ENCODE data around the gene TRAPPC2.
"Not testable (repeated sequence)": the region's sequence is repeated elsewhere in the genome, so short reads cannot be mapped to it uniquely, and the experiment has no call there.

The TRAPPC2 gene

DNA sequence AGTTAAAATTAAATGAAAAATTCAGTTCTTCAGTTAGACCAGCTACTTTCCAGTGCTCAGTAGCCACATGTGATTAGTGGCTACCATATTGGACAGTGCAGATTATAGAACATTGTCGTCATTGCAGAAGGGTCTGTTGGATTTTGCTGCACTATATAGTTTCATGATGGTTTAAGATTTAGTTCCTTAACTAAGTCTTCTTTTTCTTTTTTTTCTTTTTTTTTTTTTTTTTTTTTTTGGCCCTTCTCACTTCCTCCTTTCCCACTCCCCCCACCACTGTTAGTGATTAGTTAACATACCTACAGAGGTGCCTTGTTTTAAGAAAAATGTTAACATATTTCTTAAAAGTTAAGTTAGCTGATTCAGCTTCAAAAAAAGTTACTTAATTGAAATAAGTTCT lies 36.4 kb downstream of the TRAPPC2 start:
- no peak for DNase-seq (ENCODE audit: low read depth)

DNA sequence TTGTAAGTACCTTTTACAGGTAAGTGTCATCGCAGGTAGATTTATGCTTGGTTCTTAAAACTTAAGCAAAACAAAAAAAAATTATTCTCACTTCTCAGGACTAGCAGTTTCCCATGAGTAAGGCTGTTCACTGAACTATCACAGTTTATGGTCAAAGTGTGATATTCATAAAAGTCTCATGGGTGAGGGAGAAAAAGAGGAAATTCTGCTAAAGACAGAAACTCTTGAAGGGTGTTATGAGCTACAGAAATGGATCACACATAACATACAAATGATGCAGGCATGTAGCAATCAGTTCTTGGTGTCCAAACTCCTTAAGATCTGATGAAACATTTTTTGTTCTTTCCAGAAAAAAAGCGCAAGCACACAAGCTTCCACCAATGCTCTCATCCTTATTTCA lies 37.0 kb downstream of the TRAPPC2 start:
- DNase-seq (ENCODE audit: low read depth) = no peak

DNA sequence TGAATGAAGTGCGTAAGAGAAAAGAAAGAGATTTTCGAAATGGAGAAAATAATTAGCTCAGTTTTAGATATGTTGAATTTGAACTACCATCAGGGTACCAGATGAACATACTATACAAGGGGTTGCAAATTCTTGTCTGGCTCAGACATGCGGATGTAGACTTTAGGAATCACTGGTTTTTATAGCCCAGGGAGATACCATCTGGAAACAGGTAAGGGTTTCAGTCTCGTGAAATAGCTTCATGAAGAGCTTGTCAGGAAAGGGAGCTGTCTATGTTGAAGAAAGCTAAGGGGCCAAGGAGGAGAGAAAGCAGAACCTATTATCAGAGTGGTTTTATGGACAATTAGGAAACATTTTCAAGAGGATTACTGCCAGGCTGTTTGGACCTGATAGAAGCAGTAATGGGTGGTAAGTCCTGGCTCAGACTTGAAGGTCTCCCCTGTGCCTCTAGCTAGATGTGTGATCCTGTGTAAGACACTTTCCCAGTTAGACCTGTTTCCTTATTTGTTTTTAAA lies 38.8 kb downstream of the TRAPPC2 start:
- no peak for DNase-seq (ENCODE audit: low read depth)

DNA sequence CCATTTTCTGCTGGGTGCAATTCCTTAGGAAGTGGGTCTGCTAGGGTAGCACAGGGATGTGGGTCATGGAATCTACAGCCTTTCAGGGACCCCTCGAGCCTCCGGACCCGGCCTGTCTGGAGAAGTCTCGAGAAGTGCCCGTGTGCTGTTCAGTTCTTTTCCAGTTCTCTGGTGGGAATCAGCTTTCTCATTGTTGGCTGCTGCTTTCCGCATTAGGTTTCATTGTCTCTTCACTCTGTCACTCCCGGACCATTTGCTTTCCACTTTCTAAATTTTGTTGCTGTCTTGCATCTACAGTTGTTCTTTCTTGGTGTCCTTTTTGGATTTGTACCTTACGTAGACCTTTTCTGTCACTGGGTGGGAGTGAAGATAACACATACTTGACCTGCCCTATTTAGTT lies 39.4 kb downstream of the TRAPPC2 start:
- DNase-seq (ENCODE audit: low read depth) = no peak

DNA sequence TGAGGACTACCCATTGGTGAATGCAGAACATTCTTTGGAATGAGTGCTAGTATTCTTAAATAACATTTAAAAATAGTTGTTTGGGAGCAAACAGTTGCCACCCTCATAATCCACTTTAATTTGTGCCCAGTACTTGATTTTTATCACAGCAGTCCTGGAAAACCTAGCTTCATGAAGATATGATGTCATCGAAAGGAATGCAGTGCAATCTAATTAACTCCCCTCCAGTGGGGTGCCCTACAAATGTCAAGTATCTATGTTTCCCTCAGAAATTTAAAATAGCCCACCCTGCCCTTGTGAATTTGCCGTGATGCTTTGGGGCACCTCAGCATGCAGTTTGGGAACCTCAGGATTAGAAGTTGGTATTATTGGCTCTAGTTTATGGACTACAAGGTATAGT lies 40.1 kb downstream of the TRAPPC2 start:
- no peak for DNase-seq (ENCODE audit: low read depth)

- DNase-seq (ENCODE audit: low read depth) = no peak
These were observed 41.0 kb downstream of the TRAPPC2 start for GRCh38 chrX:13693341-13693961.

GRCh38 chrX:13692771-13693231 lies 41.6 kb downstream of the TRAPPC2 start:
- no peak for DNase-seq (ENCODE audit: low read depth)

DNA sequence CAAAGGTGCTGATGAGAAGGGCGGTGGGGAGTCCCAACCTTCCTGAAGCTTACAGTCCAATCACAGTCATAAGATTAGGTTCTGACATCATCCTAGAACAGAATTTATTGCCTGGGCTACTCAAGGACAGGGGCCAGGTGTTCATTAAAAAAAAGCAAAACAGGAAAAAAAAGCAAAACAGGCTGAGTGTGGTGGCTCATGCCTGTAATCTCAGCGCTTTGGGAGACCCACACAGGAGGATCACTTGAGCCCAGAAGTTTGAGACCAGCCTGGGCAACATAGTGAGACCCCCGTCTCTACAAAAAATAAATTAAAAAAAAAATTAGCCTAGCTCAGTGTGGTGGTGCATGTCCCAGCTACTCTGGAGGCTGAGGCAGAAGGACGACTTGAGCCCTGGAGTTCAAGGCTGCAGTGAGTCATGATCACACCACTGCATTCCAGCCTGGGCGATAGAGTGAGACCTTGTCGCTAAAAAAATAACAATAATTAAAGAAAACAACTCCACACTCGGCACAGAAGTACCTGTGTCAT lies 42.5 kb downstream of the TRAPPC2 start:
- DNase-seq (ENCODE audit: low read depth) = no peak

DNA sequence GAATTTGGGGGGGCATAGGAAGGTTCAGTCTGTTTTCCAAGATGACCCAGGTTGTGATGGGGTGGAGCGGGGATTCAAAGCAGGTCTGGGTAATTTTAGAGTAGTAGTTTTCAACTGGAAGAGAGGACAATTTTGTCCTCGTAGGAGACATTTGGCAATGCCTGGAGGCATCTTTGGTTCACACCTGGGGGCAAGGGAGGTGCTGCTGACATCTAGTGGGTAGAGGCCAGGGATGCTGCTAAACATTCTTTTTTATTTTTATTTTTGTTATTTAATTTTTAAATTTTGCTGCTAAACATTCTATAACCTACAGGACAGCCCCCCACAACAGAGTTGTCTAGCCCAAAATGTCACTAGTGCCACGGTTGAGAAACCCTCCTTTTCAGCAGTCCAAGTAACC lies 43.6 kb downstream of the TRAPPC2 start:
- DNase-seq (ENCODE audit: low read depth) = no peak

GRCh38 chrX:13689741-13690211 lies 44.6 kb downstream of the TRAPPC2 start:
- DNase-seq (ENCODE audit: low read depth) = no peak

DNA sequence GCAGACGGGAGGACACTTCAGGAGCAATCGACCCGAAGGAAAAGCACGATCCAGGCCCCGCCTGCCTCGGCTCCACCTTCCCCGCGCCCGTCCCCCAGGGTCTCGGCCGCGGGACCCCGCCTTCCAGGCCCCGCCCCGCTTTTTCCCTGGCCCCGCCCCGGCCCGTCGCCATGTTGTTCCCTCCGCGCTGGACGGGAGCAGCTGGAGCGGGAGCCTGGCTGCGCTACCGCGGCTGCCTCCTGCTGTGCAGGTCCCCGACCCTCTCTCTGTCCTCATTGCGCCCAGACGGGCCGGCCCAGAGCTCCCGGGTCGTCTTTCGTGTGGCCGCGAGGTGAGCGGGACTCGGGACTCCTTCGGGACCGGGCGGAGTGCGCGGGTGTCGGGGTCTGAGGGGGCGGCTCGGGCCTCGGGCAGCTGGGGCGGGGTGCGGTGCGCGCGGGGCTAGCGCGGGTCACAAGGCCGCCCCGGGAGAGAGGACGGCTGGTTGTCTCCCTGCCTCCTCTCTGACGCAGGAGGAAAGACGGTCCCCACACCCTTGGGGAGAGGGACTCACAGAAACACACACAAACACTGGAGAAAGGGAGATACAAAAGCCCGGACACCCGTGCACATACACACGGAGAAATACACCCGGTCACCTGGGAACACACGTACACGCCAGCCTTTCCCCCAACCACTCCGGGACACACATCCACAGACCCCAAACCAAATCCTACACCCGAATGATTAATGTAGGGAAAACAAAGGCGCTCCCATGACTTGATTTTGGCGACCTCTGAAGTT lies 45.3 kb downstream of the TRAPPC2 start, which contains the start of gene RAB9A:
TSS of gene RAB9A (plus strand) at position 171 of the 783 bp plus-strand sequence. CDS start 19,619 bp downstream, outside the sequence.
- peak; percentile 61 for DNase-seq (ENCODE audit: low read depth)

DNA sequence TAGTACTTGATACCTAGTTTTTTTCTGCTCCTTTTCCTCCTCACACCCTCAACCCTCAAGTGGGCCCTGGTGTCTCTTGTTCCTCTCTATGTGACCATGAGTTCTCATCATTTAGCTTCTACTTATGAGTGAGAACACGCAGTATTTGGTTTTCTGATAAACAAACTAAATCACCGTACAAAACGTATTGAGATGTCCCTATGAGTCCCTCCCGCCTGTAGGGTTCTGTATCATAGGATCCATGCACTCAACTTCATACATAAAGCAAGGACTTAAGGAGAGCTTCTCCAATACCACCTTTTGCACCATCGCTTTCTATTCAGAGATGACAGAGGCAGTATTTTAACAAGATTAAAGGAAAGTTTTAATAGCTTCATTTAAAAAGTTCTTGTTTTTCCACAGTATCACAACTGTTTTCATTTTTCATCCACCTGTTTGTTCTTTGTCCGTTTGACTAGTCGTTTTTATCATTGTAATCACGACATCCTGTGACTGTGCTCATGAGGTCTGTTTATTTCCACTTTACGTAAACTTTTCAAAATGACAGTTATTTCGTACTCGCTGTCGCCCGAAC lies 45.9 kb downstream of the TRAPPC2 start:
- no peak for DNase-seq (ENCODE audit: low read depth)

- no peak for DNase-seq (ENCODE audit: low read depth)
These were observed 47.2 kb downstream of the TRAPPC2 start for GRCh38 chrX:13687203-13687602.

DNA sequence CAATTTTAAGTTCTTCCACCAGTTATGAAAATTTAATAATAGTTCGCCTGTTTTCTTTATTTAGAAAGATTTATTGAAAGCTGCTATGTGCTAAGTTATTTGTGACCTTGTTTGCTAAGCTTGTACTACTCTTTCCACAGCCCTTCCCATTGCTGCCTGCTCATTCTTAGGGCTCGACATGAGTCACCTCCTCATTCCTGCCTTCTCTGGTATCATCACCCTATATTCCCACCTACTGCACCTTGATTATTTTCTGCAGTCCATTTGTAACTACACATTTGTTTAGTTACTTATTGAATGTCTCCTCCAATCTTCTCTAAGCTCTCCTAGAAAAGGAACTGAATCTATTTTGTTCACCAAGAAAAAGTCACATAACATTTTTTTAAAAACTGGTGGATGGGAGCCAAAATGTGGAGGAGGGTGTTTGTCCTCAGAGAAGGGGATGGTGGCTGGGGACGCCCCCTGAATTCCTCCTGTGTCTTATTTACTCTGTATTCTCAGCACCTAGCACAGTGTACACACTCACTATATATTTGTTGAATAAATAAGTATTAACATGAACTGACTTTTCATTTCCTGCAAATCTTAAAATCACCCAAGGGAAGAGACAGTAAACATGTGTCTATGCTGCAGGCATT lies 49.2 kb downstream of the TRAPPC2 start:
- no peak for DNase-seq (ENCODE audit: low read depth)

- no peak for DNase-seq (ENCODE audit: low read depth)
These were observed 50.1 kb downstream of the TRAPPC2 start for GRCh38 chrX:13684361-13684760.

- no peak for DNase-seq (ENCODE audit: low read depth)
These were observed 52.8 kb downstream of the TRAPPC2 start for GRCh38 chrX:13681595-13681994.

- not testable (repeated sequence) for DNase-seq (ENCODE audit: low read depth)
These were observed 54.7 kb downstream of the TRAPPC2 start for GRCh38 chrX:13679700-13680099.

- DNase-seq (ENCODE audit: low read depth) = no peak
These were observed 57.5 kb downstream of the TRAPPC2 start for GRCh38 chrX:13676885-13677284.

GRCh38 chrX:13673016-13673415 lies 61.4 kb downstream of the TRAPPC2 start:
- DNase-seq (ENCODE audit: low read depth) = no peak

- DNase-seq (ENCODE audit: low read depth) = no peak
These were observed 64.2 kb downstream of the TRAPPC2 start for GRCh38 chrX:13670197-13670596.

GRCh38 chrX:13669755-13670154 lies 64.7 kb downstream of the TRAPPC2 start:
- DNase-seq (ENCODE audit: low read depth) = not testable (repeated sequence)

DNA sequence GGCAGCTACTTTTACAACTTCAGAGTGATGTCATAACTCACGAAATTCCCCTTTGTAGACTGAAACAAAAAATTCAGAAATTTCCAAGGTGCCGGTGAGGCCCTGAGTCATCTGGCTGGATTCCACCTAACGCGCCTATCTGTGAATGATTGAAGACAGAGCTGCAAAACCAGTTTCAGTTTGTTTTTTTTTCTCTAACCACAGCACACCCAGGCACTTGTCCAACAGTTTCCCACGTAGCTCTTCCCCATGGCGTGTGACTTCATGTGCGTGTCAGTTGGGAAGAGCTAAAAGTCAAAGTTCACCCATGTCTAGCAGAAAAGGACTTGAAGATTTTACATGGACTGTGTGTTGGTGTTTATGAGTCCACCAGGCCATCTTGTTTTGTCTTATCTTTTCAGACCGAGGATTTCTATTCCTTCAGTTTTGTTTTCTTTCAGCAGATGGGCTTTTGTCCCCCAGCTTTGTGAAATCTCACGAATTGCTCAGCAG lies 65.1 kb downstream of the TRAPPC2 start:
- DNase-seq (ENCODE audit: low read depth) = peak; percentile 95
